ENCODE results near the gene CUBN.
"Not testable (repeated sequence)": the region's sequence is repeated elsewhere in the genome, so short reads cannot be mapped to it uniquely, and the experiment has no call there.

Gene CUBN

DNA sequence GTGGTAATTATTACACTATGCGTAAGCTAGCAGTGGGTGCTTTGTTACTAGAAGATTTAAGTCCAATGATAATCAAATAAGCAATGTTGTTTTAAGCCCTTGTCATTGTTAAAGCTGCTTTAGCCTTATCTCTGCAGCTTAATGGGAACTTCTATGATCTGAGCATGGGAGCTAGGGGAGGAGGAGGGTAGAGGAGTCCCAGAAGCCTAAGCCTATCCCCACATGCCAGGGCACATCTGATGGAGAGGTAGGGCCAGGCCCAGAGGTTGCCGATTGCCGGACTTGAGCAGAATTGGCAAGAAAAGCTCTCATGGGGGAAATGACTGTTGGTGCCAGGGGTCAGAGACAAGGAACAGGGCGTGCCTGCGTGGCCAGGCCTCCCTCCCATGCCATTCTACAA lies 13.4 kb downstream of the CUBN start:
- TF ChIP-seq, protein P1, sequence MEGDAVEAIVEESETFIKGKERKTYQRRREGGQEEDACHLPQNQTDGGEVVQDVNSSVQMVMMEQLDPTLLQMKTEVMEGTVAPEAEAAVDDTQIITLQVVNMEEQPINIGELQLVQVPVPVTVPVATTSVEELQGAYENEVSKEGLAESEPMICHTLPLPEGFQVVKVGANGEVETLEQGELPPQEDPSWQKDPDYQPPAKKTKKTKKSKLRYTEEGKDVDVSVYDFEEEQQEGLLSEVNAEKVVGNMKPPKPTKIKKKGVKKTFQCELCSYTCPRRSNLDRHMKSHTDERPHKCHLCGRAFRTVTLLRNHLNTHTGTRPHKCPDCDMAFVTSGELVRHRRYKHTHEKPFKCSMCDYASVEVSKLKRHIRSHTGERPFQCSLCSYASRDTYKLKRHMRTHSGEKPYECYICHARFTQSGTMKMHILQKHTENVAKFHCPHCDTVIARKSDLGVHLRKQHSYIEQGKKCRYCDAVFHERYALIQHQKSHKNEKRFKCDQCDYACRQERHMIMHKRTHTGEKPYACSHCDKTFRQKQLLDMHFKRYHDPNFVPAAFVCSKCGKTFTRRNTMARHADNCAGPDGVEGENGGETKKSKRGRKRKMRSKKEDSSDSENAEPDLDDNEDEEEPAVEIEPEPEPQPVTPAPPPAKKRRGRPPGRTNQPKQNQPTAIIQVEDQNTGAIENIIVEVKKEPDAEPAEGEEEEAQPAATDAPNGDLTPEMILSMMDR (IDR thresholded peaks at IDR 0.05; ENCODE audit: insufficient read depth, low read length, missing control alignments), result no peak
- POLR2A ChIA-PET, result no interaction called here
- no peak overlapping the region for H3K4me3 ChIP-seq (ENCODE audit: low read depth, low read length)
- no peak for DNase-seq (ENCODE audit: low read depth, low spot score)
- CTCF ChIA-PET, result interaction anchor here (2.0 kb wide), 1 partner anchor 15 kb away, joined by 5 read pairs; the partner anchor contains the start of gene CUBN

DNA sequence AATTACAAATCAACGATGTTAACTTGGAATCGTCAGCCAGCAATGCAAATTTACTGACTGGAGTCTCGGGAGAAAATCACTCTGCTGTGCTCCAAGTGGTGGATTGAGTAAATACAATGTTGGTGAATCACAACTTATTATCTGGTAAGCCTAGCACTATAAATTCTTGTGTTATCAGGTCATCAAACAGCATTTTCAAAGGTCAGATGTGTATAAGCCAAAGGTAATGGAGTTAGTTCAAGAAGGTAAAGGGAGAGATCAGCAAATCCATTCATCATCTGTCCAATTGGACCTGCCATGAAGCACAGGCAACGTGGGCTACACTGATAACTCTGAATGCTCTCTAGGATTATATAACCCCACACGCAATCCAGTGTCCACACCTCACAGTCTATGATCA lies 13.9 kb downstream of the CUBN start:
- H3K4me3 ChIP-seq (ENCODE audit: low read depth, low read length), result no peak overlapping the region
- no peak for DNase-seq (ENCODE audit: low read depth, low spot score)
- POLR2A ChIA-PET, result no interaction called here
- TF ChIP-seq, protein P1 (IDR thresholded peaks at IDR 0.05; ENCODE audit: insufficient read depth, low read length, missing control alignments), result no peak
- CTCF ChIA-PET, result interaction anchor here (2.0 kb wide), 1 partner anchor 15 kb away, joined by 5 read pairs; the partner anchor contains the start of gene CUBN

GRCh38 chr10:17114878-17115444 lies 14.7 kb downstream of the CUBN start:
- POLR2A ChIA-PET; CTCF ChIA-PET; DNase-seq (ENCODE audit: low read depth, low spot score); H3K4me3 ChIP-seq (ENCODE audit: low read depth, low read length): not testable (repeated sequence)

GRCh38 chr10:17113889-17114540 lies 15.6 kb downstream of the CUBN start:
- no peak overlapping the region for H3K4me3 ChIP-seq (ENCODE audit: low read depth, low read length)
- CTCF ChIA-PET, result no interaction called here
- POLR2A ChIA-PET, result interaction anchor here (0.7 kb wide), 1 partner anchor 124 kb away, joined by 3 read pairs; no protein-coding TSS in a partner anchor
- TF ChIP-seq, protein P1 (IDR thresholded peaks at IDR 0.05; ENCODE audit: insufficient read depth, low read length, missing control alignments), result no peak
- DNase-seq (ENCODE audit: low read depth, low spot score), result no peak

GRCh38 chr10:17113346-17113745 lies 16.3 kb downstream of the CUBN start:
- TF ChIP-seq, protein P1 (IDR thresholded peaks at IDR 0.05; ENCODE audit: insufficient read depth, low read length, missing control alignments), result no peak
- H3K4me3 ChIP-seq (ENCODE audit: low read depth, low read length), result no peak overlapping the region
- no peak for DNase-seq (ENCODE audit: low read depth, low spot score)
- CTCF ChIA-PET, result no interaction called here
- POLR2A ChIA-PET, result interaction anchor here (0.7 kb wide), 1 partner anchor 125 kb away, joined by 3 read pairs; no protein-coding TSS in a partner anchor

DNA sequence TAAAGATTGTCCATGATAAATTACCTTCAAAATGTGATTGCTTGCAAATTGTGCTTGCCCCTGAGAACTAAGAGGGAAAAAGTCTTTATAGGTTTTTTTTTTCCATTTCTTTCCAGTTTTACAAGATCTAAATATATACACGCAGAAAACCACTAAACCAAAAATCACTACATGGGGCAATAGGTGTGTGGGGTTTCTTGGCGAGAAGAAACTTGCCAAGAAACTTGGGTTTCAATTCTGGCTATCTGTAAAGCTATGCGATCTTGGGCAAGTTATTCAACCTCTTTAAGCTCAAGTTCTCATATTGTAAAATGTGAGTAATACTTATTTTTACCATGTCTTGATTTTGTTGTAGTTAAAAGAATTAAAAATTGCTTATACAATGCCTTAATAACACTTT lies 17.0 kb downstream of the CUBN start:
- ChIA-PET POLR2A (no interaction called here), CTCF (no interaction called here)
- H3K4me3 ChIP-seq (ENCODE audit: low read depth, low read length), result no peak overlapping the region
- DNase-seq (ENCODE audit: low read depth, low spot score), result no peak
- TF ChIP-seq, protein P1 (IDR thresholded peaks at IDR 0.05; ENCODE audit: insufficient read depth, low read length, missing control alignments), result no peak

Measured in AG04449 (cell line).